Adrenal gland (tissue), 12 donors: ENCODE results near the gene CCHCR1. TPM values are rescaled to one million over a fixed set of nuclear protein-coding genes. Genes with fewer than 3 reads are reported as not detected.

Experiments used
- DNase-seq, 7 donors: peaks; one replicate each; pipeline ENCODE4 v3.0.0-alpha.2; 2019 to 2020
- H3K27ac ChIP-seq, 5 donors: fragments of 200-600 bp; sonication (generic) in 4 of 5; 1 replicate in 3 of 5; 2 replicates in 2 of 5; pipeline versions ENCODE4 v1.5.1 to v1.8.0; 2016 to 2020; ENCODE audit warnings: mild to moderate bottlenecking in 1 of 5
- H3K27me3 ChIP-seq: fragments of 200-600 bp; 2 replicates; pipeline ENCODE4 v1.8.0; 2021
- H3K36me3 ChIP-seq, 2 donors: fragments of 200-600 bp; replicated peaks in 1 of 2; 1 replicate in 1 of 2; 2 replicates in 1 of 2; pipeline versions ENCODE4 v1.5.1 to v1.8.0; 2018 to 2022
- H3K4me1 ChIP-seq, 2 donors: fragments of 200-600 bp; replicated peaks in 1 of 2; 1 replicate in 1 of 2; 2 replicates in 1 of 2; pipeline versions ENCODE4 v1.5.1 to v1.8.0; 2018 to 2021
- H3K4me3 ChIP-seq, 4 donors: fragments of 200-600 bp; sonication (generic) in 3 of 4; one replicate each; pipeline ENCODE4 v1.5.1; 2016 to 2018
- H3K9me3 ChIP-seq, 3 donors: fragments of 200-600 bp; sonication (generic) in 1 of 3; replicated peaks in 1 of 3; 1 replicate in 2 of 3; 2 replicates in 1 of 3; pipeline versions ENCODE4 v1.5.1 to v1.8.0; 2016 to 2021
- CTCF ChIP-seq, 6 experiments: fragments of 450-650 bp in 4 of 6; fragments of 200-600 bp in 2 of 6; sonication (generic) in 1 of 6; IDR thresholded peaks; 1 replicate in 5 of 6; 2 replicates in 1 of 6; pipeline versions ENCODE4 v1.5.1 to v1.8.0; 2016 to 2021; ENCODE audit warnings: antibody characterized with exemption in 6 of 6, mild to moderate bottlenecking in 2 of 6, moderate library complexity in 1 of 6
- POLR2A ChIP-seq, 2 donors: fragments of 450-650 bp; IDR thresholded peaks; one replicate each; pipeline ENCODE4 v1.6.1; 2017; ENCODE audit warnings: antibody characterized with exemption in 2 of 2, mild to moderate bottlenecking in 2 of 2, moderate library complexity in 1 of 2
- WGBS, 4 donors: extraction: QIAGEN DNeasy Blood & Tissue Kit in 2 of 4; methylation state at CpG; one replicate each; pipeline versions ENCODE4 v1.1.5 to v1.1.7; 2013 to 2017; 5-methylcytosine and 5-hydroxymethylcytosine counted together
- intact Hi-C, 2 donors: fragments of 100-400 bp; cut with DNase I; formaldehyde crosslinking; loops; one replicate each; pipeline versions ENCODE4 v1.14.1 to v1.15.0; 2022 to 2023
- polyA plus RNA-seq, 3 donors: library from polyadenylated mRNA; stranded (reverse); fragments of 200-250 nt in 2 of 3; fragments of 350-450 nt in 1 of 3; fragmentation: Illumina TruSeq in 1 of 3; extraction: RNeasy Lipid Tissue Mini Kit (QIAGEN cat#74804) in 1 of 3; gene quantifications; one replicate each; pipeline ENCODE4 v1.2.3, GENCODE V29; 2013 to 2014
- total RNA-seq, 9 donors: library from RNA; depleted of rRNA in 4 of 9; stranded (reverse); fragments of >200 nt in 4 of 9; fragments of 120-200 nt in 1 of 9; fragmentation: NEBNext Ultra II Directional in 1 of 9; extraction: Animal tissue kit (Norgen Biotek cat#: 25700) in 1 of 9; gene quantifications; one replicate each; pipeline versions ENCODE4 v1.1.0 to v1.2.4, GENCODE V29; 2013 to 2023
- donor health status: healthy with polysubstance abuse.
- donor health status: Bipolar disorder and iron deficiency.
- donor health status: DM: yes; HTN: yes; CAD: no.
- donor health status: DM: no; HTN: no; CAD: no.
- donor health status: DM: no; HTN: no; CAD: no.
- donor health status: DM: yes; HTN: yes; CAD: no.

Gene CCHCR1
- total and polyA plus RNA-seq, 12 donors, result 4.5 to 27.4 (median 13.6) TPM

- H3K27me3 ChIP-seq, result no peaks in the 10 kb centered on the region
- no peaks in the 10 kb centered on the region for H3K9me3 ChIP-seq
- no peak overlapping the region for H3K4me3 ChIP-seq
- peaks cover 0 to 2% of the 10 kb centered on the region in 2 donors for H3K36me3 ChIP-seq
- TF ChIP-seq POLR2A (IDR thresholded peaks at IDR 0.05) (no peak), CTCF (IDR thresholded peaks at IDR 0.05) (no peak)
- H3K4me1 ChIP-seq, result peaks cover 5 to 13% of the 10 kb centered on the region in 2 donors
- H3K27ac ChIP-seq, result no peak overlapping the region
- 91 to 98% (median 95%) methylated on average over 7 of the region's 7 CpGs for WGBS, 4 donors
- DNase-seq, result no peak
- intact Hi-C loops, result no loop called here
Measured at GRCh38 chr6:31156641-31157040, 961 bp downstream of the CCHCR1 start.

- H3K27ac ChIP-seq, result no peak overlapping the region
- 83 to 97% (median 96%) methylated on average over 15 of the region's 15 CpGs for WGBS, 4 donors
- DNase-seq, result no peak
- no peaks in the 10 kb centered on the region for H3K9me3 ChIP-seq
- peaks cover 5 to 13% of the 10 kb centered on the region in 2 donors for H3K4me1 ChIP-seq
- no peaks in the 10 kb centered on the region for H3K27me3 ChIP-seq
- no peak overlapping the region for H3K4me3 ChIP-seq
- H3K36me3 ChIP-seq, result peaks cover 0 to 2% of the 10 kb centered on the region in 2 donors
- TF ChIP-seq CTCF (IDR thresholded peaks at IDR 0.05), result no peak
- no peak for TF ChIP-seq POLR2A (IDR thresholded peaks at IDR 0.05)
- intact Hi-C loops, result no loop called here
Measured at GRCh38 chr6:31154436-31154835, 3.2 kb downstream of the CCHCR1 start.

GRCh38 chr6:31152781-31153180 is 4.8 kb downstream of the CCHCR1 start:
- intact Hi-C loops, result no loop called here
- Histone ChIP-seq H3K27ac (no peak overlapping the region), H3K9me3 (no peaks in the 10 kb centered on the region), H3K4me1 (peaks cover 5% of the 10 kb centered on the region in 2 donors), H3K4me3 (no peak overlapping the region), H3K36me3 (peaks cover 0 to 2% of the 10 kb centered on the region in 2 donors), H3K27me3 (no peaks in the 10 kb centered on the region)
- DNase-seq, result no peak
- no peak for TF ChIP-seq CTCF (IDR thresholded peaks at IDR 0.05)
- no peak for TF ChIP-seq POLR2A (IDR thresholded peaks at IDR 0.05)
- 88 to 93% (median 90%) methylated on average over 7 of the region's 7 CpGs for WGBS, 4 donors

- TF ChIP-seq POLR2A (IDR thresholded peaks at IDR 0.05), result no peak
- TF ChIP-seq CTCF (IDR thresholded peaks at IDR 0.05), result no peak
- H3K27me3 ChIP-seq, result no peaks in the 10 kb centered on the region
- DNase-seq, result no peak
- H3K9me3 ChIP-seq, result no peaks in the 10 kb centered on the region
- no peaks in the 10 kb centered on the region for H3K4me1 ChIP-seq
- H3K4me3 ChIP-seq, result no peak overlapping the region
- no peak overlapping the region for H3K27ac ChIP-seq
- 93 to 98% (median 96%) methylated on average over 5 to 6 of the region's 6 CpGs for WGBS, 4 donors
- intact Hi-C loops, result no loop called here
- H3K36me3 ChIP-seq, result no peaks in the 10 kb centered on the region
Measured at GRCh38 chr6:31149827-31150447, 7.7 kb downstream of the CCHCR1 start.
